Measurements from ENCODE around the gene NEDD8.

Gene NEDD8

GRCh38 chr14:24196071-24197055 lies 35.8 kb downstream of the NEDD8 start:
- no peak for DNase-seq (ENCODE audit: low read depth in 2 of 2)

GRCh38 chr14:24195186-24196070 lies 36.7 kb downstream of the NEDD8 start, which contains the start of gene TM9SF1:
TM9SF1 (minus strand) TSS chr14:24195441; CDS start chr14:24195019, 422 bp downstream.
- DNase-seq (ENCODE audit: low read depth in 2 of 2): peak; percentile 80 to 83

GRCh38 chr14:24194873-24195185 lies 37.3 kb downstream of the NEDD8 start:
- no peak for DNase-seq (ENCODE audit: low read depth in 2 of 2)

- no peak for DNase-seq (ENCODE audit: low read depth in 2 of 2)
Observed at GRCh38 chr14:24194186-24194872, 37.8 kb downstream of the NEDD8 start.

GRCh38 chr14:24192933-24193332 lies 39.2 kb downstream of the NEDD8 start:
- DNase-seq (ENCODE audit: low read depth in 2 of 2): no peak

- no peak for DNase-seq (ENCODE audit: low read depth in 2 of 2)
Observed at GRCh38 chr14:24190416-24190815, 41.8 kb downstream of the NEDD8 start.

- no peak for DNase-seq (ENCODE audit: low read depth in 2 of 2)
Observed at GRCh38 chr14:24189460-24189859, 42.7 kb downstream of the NEDD8 start.

GRCh38 chr14:24189059-24189375 lies 43.1 kb downstream of the NEDD8 start:
- DNase-seq (ENCODE audit: low read depth in 2 of 2): no peak

GRCh38 chr14:24188251-24189058 lies 43.7 kb downstream of the NEDD8 start, which contains the start of gene IPO4:
IPO4 (minus strand) TSS chr14:24188816; CDS start chr14:24188787, 29 bp downstream.
- DNase-seq (ENCODE audit: low read depth in 2 of 2): peak; percentile 92 to 93

- DNase-seq (ENCODE audit: low read depth in 2 of 2): no peak
Observed at GRCh38 chr14:24187539-24187915, 44.6 kb downstream of the NEDD8 start.

- DNase-seq (ENCODE audit: low read depth in 2 of 2): no peak
Observed at GRCh38 chr14:24186831-24187538, 45.2 kb downstream of the NEDD8 start.

- DNase-seq (ENCODE audit: low read depth in 2 of 2): no peak
Observed at GRCh38 chr14:24185741-24186140, 46.4 kb downstream of the NEDD8 start.

- no peak for DNase-seq (ENCODE audit: low read depth in 2 of 2)
Observed at GRCh38 chr14:24185026-24185425, 47.1 kb downstream of the NEDD8 start.

- no peak for DNase-seq (ENCODE audit: low read depth in 2 of 2)
Observed at GRCh38 chr14:24184104-24184970, 47.8 kb downstream of the NEDD8 start.

GRCh38 chr14:24183014-24183481 lies 49.1 kb downstream of the NEDD8 start:
- no peak for DNase-seq (ENCODE audit: low read depth in 2 of 2)

GRCh38 chr14:24182110-24182882 lies 49.9 kb downstream of the NEDD8 start:
- DNase-seq (ENCODE audit: low read depth in 2 of 2): no peak

GRCh38 chr14:24181371-24182077 lies 50.6 kb downstream of the NEDD8 start:
- DNase-seq (ENCODE audit: low read depth in 2 of 2): no peak
